NCI-H1092 (cell line): ENCODE data around the gene FOXK2.
"Not testable (repeated sequence)": the region's sequence is repeated elsewhere in the genome, so short reads cannot be mapped to it uniquely, and the experiment has no call there.

Experiments used
- DNase-seq: peaks from one replicate; lab custom pipeline; 2025; lab: John Stamatoyannopoulos, UW

Gene FOXK2

GRCh38 chr17:82534401-82534812 lies 14.9 kb downstream of the FOXK2 start:
- DNase-seq, result no peak

- no peak for DNase-seq
Measured at GRCh38 chr17:82536512-82537201, 17.1 kb downstream of the FOXK2 start.

- not testable (repeated sequence) for DNase-seq
Measured at GRCh38 chr17:82537228-82537627, 17.7 kb downstream of the FOXK2 start.

- not testable (repeated sequence) for DNase-seq
Measured at GRCh38 chr17:82539076-82539475, 19.5 kb downstream of the FOXK2 start.

GRCh38 chr17:82542439-82542838 lies 22.9 kb downstream of the FOXK2 start:
- no peak for DNase-seq

- no peak for DNase-seq
Measured at GRCh38 chr17:82544431-82545070, 25.0 kb downstream of the FOXK2 start.

GRCh38 chr17:82545071-82545462 lies 25.5 kb downstream of the FOXK2 start:
- no peak for DNase-seq

- no peak for DNase-seq
Measured at GRCh38 chr17:82547981-82548380, 28.4 kb downstream of the FOXK2 start.

- no peak for DNase-seq
Measured at GRCh38 chr17:82548681-82549303, 29.3 kb downstream of the FOXK2 start.

GRCh38 chr17:82551779-82552457 lies 32.4 kb downstream of the FOXK2 start:
- peak; percentile 27 for DNase-seq

GRCh38 chr17:82552580-82552979 lies 33.0 kb downstream of the FOXK2 start:
- DNase-seq, result no peak

GRCh38 chr17:82553210-82553930 lies 33.8 kb downstream of the FOXK2 start:
- DNase-seq, result no peak

GRCh38 chr17:82557510-82557909 lies 38.0 kb downstream of the FOXK2 start:
- not testable (repeated sequence) for DNase-seq

GRCh38 chr17:82559566-82560251 lies 40.2 kb downstream of the FOXK2 start:
- peak; percentile 88 for DNase-seq

- DNase-seq, result no peak
Measured at GRCh38 chr17:82560252-82560642, 40.7 kb downstream of the FOXK2 start.

- no peak for DNase-seq
Measured at GRCh38 chr17:82560802-82561428, 41.4 kb downstream of the FOXK2 start.

- DNase-seq, result no peak
Measured at GRCh38 chr17:82561429-82562035, 42.0 kb downstream of the FOXK2 start.

GRCh38 chr17:82562718-82563220 lies 43.2 kb downstream of the FOXK2 start:
- DNase-seq, result not testable (repeated sequence)

- no peak for DNase-seq
Measured at GRCh38 chr17:82563318-82563717, 43.8 kb downstream of the FOXK2 start.

GRCh38 chr17:82563745-82564144 lies 44.2 kb downstream of the FOXK2 start:
- DNase-seq, result not testable (repeated sequence)
